ENCODE results near the gene NTSR1. TPM values are rescaled to one million over a fixed set of nuclear protein-coding genes. Genes with fewer than 3 reads are reported as not detected.

The NTSR1 gene
- polyA plus RNA-seq, 3 donors: 0.35 to 2.5 (median 0.40) TPM

GRCh38 chr20:62723351-62723750 is 14.7 kb downstream of the NTSR1 start:
- Histone ChIP-seq H3K27me3 (ENCODE audit: control insufficient read depth in 2 of 2, insufficient read depth in 2 of 2, low read length in 2 of 2) (no peaks in the 10 kb centered on the region), H3K4me3 (replicated peaks in 1 of 3; ENCODE audit: low read depth in 2 of 3, low read length in 3 of 3) (no peak overlapping the region)
- peaks cover 4 to 6% (median 5%) of the 10 kb centered on the region in 3 donors for H3K27me3 Mint-ChIP-seq (ENCODE audit: low read depth in 3 of 3)

GRCh38 chr20:62723768-62724450 is 15.3 kb downstream of the NTSR1 start:
- H4K20me1 ChIP-seq (ENCODE audit: insufficient read depth, low read length): no peaks in the 10 kb centered on the region
- no peak overlapping the region for H3K27ac ChIP-seq (ENCODE audit: low read depth in 1 of 2, low read length in 2 of 2)
- H3K9ac ChIP-seq (ENCODE audit: insufficient read depth, low read length, poor library complexity, severe bottlenecking): no peak overlapping the region
- H3K27me3 Mint-ChIP-seq (ENCODE audit: low read depth in 3 of 3): peaks cover 4 to 5% (median 4%) of the 10 kb centered on the region in 3 donors
- peaks cover 10 to 20% of the 10 kb centered on the region in 2 donors for H3K9me3 ChIP-seq (replicated peaks in 1 of 2; ENCODE audit: control insufficient read depth in 1 of 2, insufficient read depth in 1 of 2, low read length in 2 of 2)
- no peak overlapping the region for H3K4me2 ChIP-seq (replicated peaks; ENCODE audit: extremely low read depth, low read length, poor library complexity, severe bottlenecking)
- H3K36me3 ChIP-seq (replicated peaks in 1 of 2; ENCODE audit: control insufficient read depth in 1 of 2, insufficient read depth in 2 of 2, low read length in 2 of 2): no peaks in the 10 kb centered on the region
- peaks cover 18 to 39% of the 10 kb centered on the region in 2 donors for H3K4me1 ChIP-seq (ENCODE audit: control insufficient read depth in 1 of 2, insufficient read depth in 2 of 2, low read length in 2 of 2)
- TF ChIP-seq CTCF (IDR thresholded peaks at IDR 0.05): no peak
- H3K9me3 Mint-ChIP-seq: peaks cover 20 to 34% (median 28%) of the 10 kb centered on the region in 7 donors
- H3K79me2 ChIP-seq (ENCODE audit: insufficient read depth, low read length): peaks cover 32% of the 10 kb centered on the region
- H3K27ac Mint-ChIP-seq: no peak overlapping the region
- intact Hi-C loops (cut with micrococcal nuclease): no loop called here
- H3K4me3 ChIP-seq (replicated peaks in 1 of 3; ENCODE audit: low read depth in 2 of 3, low read length in 3 of 3): no peak overlapping the region
- H3K36me3 Mint-ChIP-seq: peaks cover 27 to 41% of the 10 kb centered on the region in 2 donors
- H2AFZ ChIP-seq (ENCODE audit: insufficient read depth, low read depth, low read length, poor library complexity, severe bottlenecking): no peak overlapping the region
- 74% methylated on average over 9 of the region's 11 CpGs for WGBS (ENCODE audit: insufficient coverage)
- H3K27me3 ChIP-seq (ENCODE audit: control insufficient read depth in 2 of 2, insufficient read depth in 2 of 2, low read length in 2 of 2): no peaks in the 10 kb centered on the region
- H3K4me1 Mint-ChIP-seq: peaks cover 34% of the 10 kb centered on the region
- no peak for DNase-seq
- H3K4me3 Mint-ChIP-seq: no peak overlapping the region

More at GRCh38 chr20:62723351-62723750, 14.7 kb downstream of the NTSR1 start:
- Mint-ChIP-seq H3K36me3 (peaks cover 26 to 41% of the 10 kb centered on the region in 2 donors), H3K4me1 (peaks cover 29% of the 10 kb centered on the region), H3K27ac (no peak overlapping the region), H3K9me3 (peaks cover 20 to 35% (median 28%) of the 10 kb centered on the region in 7 donors), H3K4me3 (no peak overlapping the region)
- H3K36me3 ChIP-seq (replicated peaks in 1 of 2; ENCODE audit: control insufficient read depth in 1 of 2, insufficient read depth in 2 of 2, low read length in 2 of 2): no peaks in the 10 kb centered on the region
- H3K9me3 ChIP-seq (replicated peaks in 1 of 2; ENCODE audit: control insufficient read depth in 1 of 2, insufficient read depth in 1 of 2, low read length in 2 of 2): peaks cover 10 to 20% of the 10 kb centered on the region in 2 donors
- DNase-seq: no peak
- H3K27ac ChIP-seq (ENCODE audit: low read depth in 1 of 2, low read length in 2 of 2): no peak overlapping the region
- H3K9ac ChIP-seq (ENCODE audit: insufficient read depth, low read length, poor library complexity, severe bottlenecking): no peak overlapping the region
- 79% methylated on average over 10 of the region's 13 CpGs for WGBS (ENCODE audit: insufficient coverage)
- no peak overlapping the region for H3K4me2 ChIP-seq (replicated peaks; ENCODE audit: extremely low read depth, low read length, poor library complexity, severe bottlenecking)
- peaks cover 13 to 34% of the 10 kb centered on the region in 2 donors for H3K4me1 ChIP-seq (ENCODE audit: control insufficient read depth in 1 of 2, insufficient read depth in 2 of 2, low read length in 2 of 2)
- no peak for TF ChIP-seq CTCF (IDR thresholded peaks at IDR 0.05)
- peaks cover 32% of the 10 kb centered on the region for H3K79me2 ChIP-seq (ENCODE audit: insufficient read depth, low read length)
- no peaks in the 10 kb centered on the region for H4K20me1 ChIP-seq (ENCODE audit: insufficient read depth, low read length)
- intact Hi-C loops (cut with micrococcal nuclease): no loop called here
- H2AFZ ChIP-seq (ENCODE audit: insufficient read depth, low read depth, low read length, poor library complexity, severe bottlenecking): no peak overlapping the region
